IMR-90 (cell line): ENCODE results near the gene BPI. TPM values are rescaled to one million over a fixed set of nuclear protein-coding genes. Genes with fewer than 3 reads are reported as not detected.

Experiments
- ATAC-seq: fragments of 200-7000 bp; cut with Tn5 transposase; 2 replicates; pipeline ENCODE4 v1.9.1; 2020; ENCODE audit warnings: low read depth, mild to moderate bottlenecking, moderate library complexity
- BruUV-seq: library from RNA; stranded (reverse); fragments of 400-500 nt; replicated peaks from 2 replicates; lab custom pipeline; 2021; lab: Mats Ljungman, UMichigan
- CTCF ChIA-PET: fragments of 300-600 bp; formaldehyde crosslinking; extraction: SDS; loops from one replicate; lab custom pipeline; 2021; ENCODE audit warnings: antibody characterized with exemption; lab: Yijun Ruan, JAX
- POLR2A ChIA-PET: fragments of 300-600 bp; sonication (Branson Sonifier 250); formaldehyde crosslinking; loops from one replicate; lab custom pipeline; 2022; ENCODE audit warnings: antibody characterized with exemption; ENCODE audit not compliant: unreplicated experiment; lab: Charles Lee
- DNase-seq: peaks from one replicate; pipeline ENCODE4 v3.0.0; 2013
- H2AFZ ChIP-seq: replicated peaks from 2 replicates; pipeline ENCODE3; 2013; ENCODE audit warnings: low read length, mild to moderate bottlenecking; ENCODE audit not compliant: poor library complexity
- H2AK5ac ChIP-seq: 2 replicates; pipeline ENCODE4 v1.6.1; 2013; ENCODE audit warnings: low read depth, low read length, inconsistent platforms
- H2AK9ac ChIP-seq: replicated peaks from 2 replicates; pipeline ENCODE3; 2013; ENCODE audit warnings: mild to moderate bottlenecking, low read depth, low read length, moderate library complexity; ENCODE audit not compliant: poor library complexity
- H2BK120ac ChIP-seq: 2 replicates; pipeline ENCODE4 v1.6.1; 2013; ENCODE audit warnings: low read depth, low read length, inconsistent platforms
- H2BK15ac ChIP-seq: 3 replicates; pipeline ENCODE4 v1.6.1; 2013; ENCODE audit warnings: low read depth, low read length, inconsistent platforms
- H2BK20ac ChIP-seq: 2 replicates; pipeline ENCODE4 v1.6.1; 2013; ENCODE audit warnings: low read depth, mild to moderate bottlenecking, inconsistent platforms, low read length, moderate library complexity
- H2BK5ac ChIP-seq: 2 replicates; pipeline ENCODE4 v1.6.1; 2013; ENCODE audit warnings: mild to moderate bottlenecking, low read depth, low read length, inconsistent platforms; ENCODE audit not compliant: poor library complexity, severe bottlenecking
- H3K14ac ChIP-seq: replicated peaks from 2 replicates; pipeline ENCODE4 v1.6.1; 2013; ENCODE audit warnings: low read depth, low read length, inconsistent platforms
- H3K18ac ChIP-seq: 2 replicates; pipeline ENCODE4 v1.6.1; 2013; ENCODE audit warnings: low read depth, low read length, control low read depth
- H3K23ac ChIP-seq: 2 replicates; pipeline ENCODE4 v1.6.1; 2013; ENCODE audit warnings: low read depth, low read length, inconsistent platforms
- H3K27ac ChIP-seq: 2 replicates; pipeline ENCODE4 v1.5.1; 2013; ENCODE audit warnings: mild to moderate bottlenecking, control low read depth, low read length; ENCODE audit not compliant: insufficient read depth
- H3K27me3 ChIP-seq: 2 replicates; pipeline ENCODE4 v1.6.1; 2013; ENCODE audit warnings: low read length; ENCODE audit not compliant: control insufficient read depth, insufficient read depth
- H3K36me3 ChIP-seq: 2 replicates; pipeline ENCODE4 v1.6.1; 2013; ENCODE audit warnings: low read length, mixed read lengths; ENCODE audit not compliant: control insufficient read depth, insufficient read depth
- H3K4ac ChIP-seq: 2 replicates; pipeline ENCODE4 v1.6.1; 2013; ENCODE audit warnings: low read depth, low read length, inconsistent platforms
- H3K4me1 ChIP-seq: 2 replicates; pipeline ENCODE4 v1.6.1; 2013; ENCODE audit warnings: low read length, mixed read lengths; ENCODE audit not compliant: control insufficient read depth, insufficient read depth
- H3K4me2 ChIP-seq: 2 replicates; pipeline ENCODE4 v1.6.1; 2013; ENCODE audit warnings: low read depth, mild to moderate bottlenecking, control low read depth, low read length, moderate library complexity
- H3K4me3 ChIP-seq: 2 replicates; pipeline ENCODE4 v1.5.1; 2013; ENCODE audit warnings: low read depth, mild to moderate bottlenecking, control low read depth, low read length, moderate library complexity; ENCODE audit not compliant: insufficient read depth
- H3K56ac ChIP-seq: 2 replicates; pipeline ENCODE4 v1.6.1; 2013; ENCODE audit warnings: low read length, inconsistent platforms; ENCODE audit not compliant: insufficient read depth; ENCODE audit errors: extremely low read depth
- H3K79me1 ChIP-seq, 2 experiments: 2 replicates each; pipeline ENCODE4 v1.6.1; 2013; ENCODE audit warnings: low read length in 2 of 2, inconsistent platforms in 1 of 2, low read depth in 1 of 2
- H3K9ac ChIP-seq: 2 replicates; pipeline ENCODE4 v1.6.1; 2013; ENCODE audit warnings: low read depth, low read length, control low read depth
- H3K9me1 ChIP-seq: 2 replicates; pipeline ENCODE4 v1.6.1; 2013; ENCODE audit warnings: low read length, inconsistent platforms; ENCODE audit not compliant: insufficient read depth
- H3K9me3 ChIP-seq: 2 replicates; pipeline ENCODE4 v1.6.1; 2013; ENCODE audit warnings: low read length; ENCODE audit not compliant: control insufficient read depth, insufficient read depth
- H4K20me1 ChIP-seq: 2 replicates; pipeline ENCODE4 v1.6.1; 2013; ENCODE audit warnings: low read length, inconsistent platforms; ENCODE audit not compliant: insufficient read depth
- H4K5ac ChIP-seq: 2 replicates; pipeline ENCODE4 v1.6.1; 2013; ENCODE audit warnings: mild to moderate bottlenecking, low read depth, low read length, control low read depth
- H4K8ac ChIP-seq, 2 experiments: 2 replicates each; pipeline ENCODE4 v1.6.1; 2013; ENCODE audit warnings: low read depth in 2 of 2, low read length in 2 of 2, control low read depth in 1 of 2, inconsistent platforms in 1 of 2
- H4K91ac ChIP-seq: 2 replicates; pipeline ENCODE4 v1.6.1; 2013; ENCODE audit warnings: low read depth, low read length, inconsistent platforms; ENCODE audit not compliant: insufficient read depth
- FOS ChIP-seq: fragments of 150-350 bp; IDR thresholded peaks from 2 replicates; pipeline ENCODE4 v1.6.1; 2016; ENCODE audit warnings: low read depth, low read length
- MXI1 ChIP-seq: IDR thresholded peaks from 2 replicates; pipeline ENCODE4 v1.6.1; 2012; ENCODE audit warnings: low read depth, mild to moderate bottlenecking, low read length, moderate library complexity, borderline replicate concordance
- RCOR1 ChIP-seq: IDR thresholded peaks from 2 replicates; pipeline ENCODE4 v1.6.1; 2012; ENCODE audit warnings: mild to moderate bottlenecking, low read length, improper control_type of control experiment; ENCODE audit not compliant: insufficient replicate concordance
- RFX5 ChIP-seq: IDR thresholded peaks from 2 replicates; pipeline ENCODE4 v1.8.0; 2012; ENCODE audit warnings: low read depth, mild to moderate bottlenecking, low read length, moderate library complexity
- WGBS, 2 experiments: methylation state at CpG; one replicate each; pipeline versions ENCODE4 v1.1.5 to v1.1.7; 2013; ENCODE audit warnings: missing lambda C conversion rate in 2 of 2; ENCODE audit not compliant: insufficient read length in 1 of 2; ENCODE audit errors: extremely low coverage in 2 of 2; 5-methylcytosine and 5-hydroxymethylcytosine counted together
- dilution Hi-C: fragments of 300-500 bp; cut with HindIII; formaldehyde crosslinking; loops from one replicate; pipeline ENCODE4 v1.14.3; 2018; ENCODE audit warnings: low sequenced_read_pairs; ENCODE audit not compliant: unreplicated experiment
- in situ Hi-C: fragments of 300-500 bp; cut with MboI; formaldehyde crosslinking; loops from 3 replicates; pipeline ENCODE4 v1.14.3; 2019; ENCODE audit warnings: low sequenced_read_pairs, inconsistent platforms, mixed read lengths
- intact Hi-C: fragments of 100-400 bp; cut with micrococcal nuclease; formaldehyde crosslinking; loops from 2 replicates; pipeline ENCODE4 v1.10.0; 2022
- polyA plus RNA-seq, 3 experiments: library from polyadenylated mRNA; depleted of rRNA; stranded (reverse); fragments of >200 nt; gene quantifications; 2 replicates each; pipeline ENCODE4 v1.2.3, GENCODE V29; 2012; ENCODE audit warnings: low replicate concordance in 1 of 3
- total RNA-seq: library from RNA; depleted of rRNA; stranded (reverse); fragments of >200 nt; gene quantifications from 2 replicates; pipeline ENCODE4 v1.2.3, GENCODE V29; 2012
- TF ChIP-seq, protein P1 (sequence below): fragments of 150-350 bp; IDR thresholded peaks from 2 replicates; pipeline ENCODE4 v1.6.1; 2016; ENCODE audit warnings: low read depth, mild to moderate bottlenecking, low read length, moderate library complexity, borderline replicate concordance
- TF ChIP-seq, protein P2 (sequence below): conservative IDR thresholded peaks from 2 replicates; pipeline ENCODE4 v1.5.1; 2012; ENCODE audit warnings: mild to moderate bottlenecking, low read depth, low read length, improper control_type of control experiment

Gene BPI
- total and polyA plus RNA-seq, 2 of the 4 experiments (the other 2 are of a cell fraction): 0.05 TPM; not detected in 1

DNA sequence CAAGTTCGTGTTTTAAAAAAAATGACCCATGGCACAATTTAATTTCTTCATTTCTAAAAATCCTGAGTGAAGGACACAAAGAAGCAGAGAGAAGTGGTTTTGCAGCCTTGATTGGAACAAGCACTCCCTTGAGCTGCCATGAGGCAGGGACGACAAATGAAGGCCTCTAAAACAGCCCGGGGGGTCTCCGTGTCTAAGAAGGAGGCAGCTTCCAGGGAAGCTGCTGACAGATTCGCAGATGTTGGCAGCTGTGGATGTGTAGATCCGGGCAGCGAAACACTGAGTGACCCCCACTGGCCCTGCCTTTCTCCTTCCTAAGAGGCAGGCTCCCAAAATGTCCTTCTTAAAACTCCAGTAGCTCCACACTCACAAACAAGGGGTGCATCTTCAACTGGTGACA, 32.8 kb downstream of the BPI start:
- Histone ChIP-seq H2AK9ac (no peak overlapping the region), H3K79me1 (no peaks in the 10 kb centered on the region), H2BK20ac (no peak overlapping the region), H3K14ac (no peak overlapping the region), H2BK5ac (no peak overlapping the region), H4K8ac (no peak overlapping the region), H3K27me3 (peaks cover 40% of the 10 kb centered on the region), H4K91ac (no peak overlapping the region), H4K5ac (no peak overlapping the region), H2BK120ac (no peak overlapping the region), H3K27ac (no peak overlapping the region), H3K36me3 (no peaks in the 10 kb centered on the region), H2AK5ac (no peak overlapping the region), H3K9me1 (no peaks in the 10 kb centered on the region), H2AFZ (no peak overlapping the region), H4K20me1 (no peaks in the 10 kb centered on the region), H3K9me3 (peaks cover 6% of the 10 kb centered on the region), H3K56ac (no peak overlapping the region), H3K4me3 (no peak overlapping the region), H3K4me2 (no peak overlapping the region), H3K4me1 (no peaks in the 10 kb centered on the region), H3K4ac (no peak overlapping the region), H2BK15ac (no peak overlapping the region), H3K9ac (no peak overlapping the region), H3K18ac (no peak overlapping the region), H3K23ac (no peak overlapping the region)
- no TSS peak for BruUV-seq
- intact Hi-C loops (no loop called here), in situ Hi-C loops (no loop called here), dilution Hi-C loops (no loop called here)
- ATAC-seq: no peak
- TF ChIP-seq RCOR1 (no peak), MXI1 (no peak), RFX5 (no peak), FOS (no peak)
- TF ChIP-seq, protein P1, sequence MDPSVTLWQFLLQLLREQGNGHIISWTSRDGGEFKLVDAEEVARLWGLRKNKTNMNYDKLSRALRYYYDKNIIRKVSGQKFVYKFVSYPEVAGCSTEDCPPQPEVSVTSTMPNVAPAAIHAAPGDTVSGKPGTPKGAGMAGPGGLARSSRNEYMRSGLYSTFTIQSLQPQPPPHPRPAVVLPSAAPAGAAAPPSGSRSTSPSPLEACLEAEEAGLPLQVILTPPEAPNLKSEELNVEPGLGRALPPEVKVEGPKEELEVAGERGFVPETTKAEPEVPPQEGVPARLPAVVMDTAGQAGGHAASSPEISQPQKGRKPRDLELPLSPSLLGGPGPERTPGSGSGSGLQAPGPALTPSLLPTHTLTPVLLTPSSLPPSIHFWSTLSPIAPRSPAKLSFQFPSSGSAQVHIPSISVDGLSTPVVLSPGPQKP: no peak
- TF ChIP-seq, protein P2, sequence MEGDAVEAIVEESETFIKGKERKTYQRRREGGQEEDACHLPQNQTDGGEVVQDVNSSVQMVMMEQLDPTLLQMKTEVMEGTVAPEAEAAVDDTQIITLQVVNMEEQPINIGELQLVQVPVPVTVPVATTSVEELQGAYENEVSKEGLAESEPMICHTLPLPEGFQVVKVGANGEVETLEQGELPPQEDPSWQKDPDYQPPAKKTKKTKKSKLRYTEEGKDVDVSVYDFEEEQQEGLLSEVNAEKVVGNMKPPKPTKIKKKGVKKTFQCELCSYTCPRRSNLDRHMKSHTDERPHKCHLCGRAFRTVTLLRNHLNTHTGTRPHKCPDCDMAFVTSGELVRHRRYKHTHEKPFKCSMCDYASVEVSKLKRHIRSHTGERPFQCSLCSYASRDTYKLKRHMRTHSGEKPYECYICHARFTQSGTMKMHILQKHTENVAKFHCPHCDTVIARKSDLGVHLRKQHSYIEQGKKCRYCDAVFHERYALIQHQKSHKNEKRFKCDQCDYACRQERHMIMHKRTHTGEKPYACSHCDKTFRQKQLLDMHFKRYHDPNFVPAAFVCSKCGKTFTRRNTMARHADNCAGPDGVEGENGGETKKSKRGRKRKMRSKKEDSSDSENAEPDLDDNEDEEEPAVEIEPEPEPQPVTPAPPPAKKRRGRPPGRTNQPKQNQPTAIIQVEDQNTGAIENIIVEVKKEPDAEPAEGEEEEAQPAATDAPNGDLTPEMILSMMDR: no peak
- ChIA-PET POLR2A (no interaction called here), CTCF (interaction anchor here (0.6 kb wide), 1 partner anchor 15 kb away, joined by 3 read pairs; no protein-coding TSS in a partner anchor)
- no CpG with 5 or more reads among the region's 7 CpGs for WGBS, 2 experiments
- no peak for DNase-seq
